Effector memory CD8-positive, alpha-beta T cell (primary cell): ENCODE data around the gene TTLL8.
"Not testable (repeated sequence)": the region's sequence is repeated elsewhere in the genome, so short reads cannot be mapped to it uniquely, and the experiment has no call there.

Experiments used
- ATAC-seq: fragments of 150-1000 bp; cut with Tn5 transposase; replicated peaks from 2 replicates; pipeline ENCODE4 v1.10.0; 2021; ENCODE audit warnings: mild to moderate bottlenecking, moderate library complexity
- DNase-seq, 3 experiments: peaks; one replicate each; pipeline ENCODE4 v3.0.0; 2021
- H3K27ac Mint-ChIP-seq, 2 donors: one replicate each; pipeline ENCODE4 v1.8.0; 2022; ENCODE audit warnings: mild to moderate bottlenecking in 2 of 2, mixed read lengths in 2 of 2, moderate library complexity in 2 of 2
- H3K27me3 Mint-ChIP-seq, 2 donors: one replicate each; pipeline ENCODE4 v1.8.0; 2022; ENCODE audit warnings: mixed read lengths in 2 of 2
- H3K36me3 Mint-ChIP-seq: one replicate; pipeline ENCODE4 v1.8.0; 2022; ENCODE audit warnings: mild to moderate bottlenecking, moderate library complexity, mixed read lengths; ENCODE audit not compliant: insufficient read depth
- H3K4me1 Mint-ChIP-seq, 2 donors: one replicate each; pipeline ENCODE4 v1.8.0; 2022; ENCODE audit warnings: low read depth in 2 of 2, mixed read lengths in 2 of 2
- H3K4me3 Mint-ChIP-seq, 2 donors: one replicate each; pipeline ENCODE4 v1.8.0; 2022; ENCODE audit warnings: mild to moderate bottlenecking in 2 of 2, mixed read lengths in 2 of 2, moderate library complexity in 2 of 2
- H3K9me3 Mint-ChIP-seq, 2 donors: one replicate each; pipeline ENCODE4 v1.8.0; 2022; ENCODE audit warnings: mixed read lengths in 2 of 2

Gene TTLL8

GRCh38 chr22:49991907-49992533 is 66.1 kb downstream of the TTLL8 start:
- Mint-ChIP-seq H3K27me3 (peaks cover 11 to 40% of the 10 kb centered on the region in 2 donors), H3K27ac (no peak overlapping the region), H3K36me3 (peaks cover 4% of the 10 kb centered on the region), H3K4me1 (peaks cover 5 to 9% of the 10 kb centered on the region in 2 donors), H3K9me3 (peaks cover 0 to 7% of the 10 kb centered on the region in 2 donors), H3K4me3 (no peak overlapping the region)
- DNase-seq (no peak), ATAC-seq (no peak)

GRCh38 chr22:49991167-49991566 is 66.9 kb downstream of the TTLL8 start:
- Mint-ChIP-seq H3K36me3 (no peaks in the 10 kb centered on the region), H3K9me3 (peaks cover 0 to 9% of the 10 kb centered on the region in 2 donors), H3K27me3 (peaks cover 11 to 49% of the 10 kb centered on the region in 2 donors), H3K4me3 (no peak overlapping the region), H3K27ac (no peak overlapping the region), H3K4me1 (peaks cover 4 to 5% of the 10 kb centered on the region in 2 donors)
- no peak for ATAC-seq
- DNase-seq: no peak

GRCh38 chr22:49989826-49990225 is 68.3 kb downstream of the TTLL8 start:
- H3K4me1 Mint-ChIP-seq, H3K36me3 Mint-ChIP-seq, H3K27ac Mint-ChIP-seq, DNase-seq, H3K4me3 Mint-ChIP-seq, ATAC-seq: not testable (repeated sequence)
- peaks cover 2 to 15% of the 10 kb centered on the region in 2 donors for H3K9me3 Mint-ChIP-seq
- H3K27me3 Mint-ChIP-seq: peaks cover 24 to 62% of the 10 kb centered on the region in 2 donors

- Mint-ChIP-seq H3K27ac (no peak overlapping the region), H3K4me3 (no peak overlapping the region), H3K36me3 (peaks cover 14% of the 10 kb centered on the region), H3K4me1 (peaks cover 2 to 4% of the 10 kb centered on the region in 2 donors), H3K27me3 (peaks cover 32 to 74% of the 10 kb centered on the region in 2 donors), H3K9me3 (peaks cover 2 to 14% of the 10 kb centered on the region in 2 donors)
- ATAC-seq: no peak
- DNase-seq: no peak
Observed at GRCh38 chr22:49986325-49986724, 71.8 kb downstream of the TTLL8 start.

GRCh38 chr22:49983148-49984042 is 74.7 kb downstream of the TTLL8 start:
- DNase-seq (peak in 1 of 3 experiments; percentile 46), ATAC-seq (peak; percentile 76)
- Mint-ChIP-seq H3K4me1 (peaks cover 2 to 8% of the 10 kb centered on the region in 2 donors), H3K36me3 (peaks cover 27% of the 10 kb centered on the region), H3K4me3 (peak overlapping the region; percentile 52 to 63), H3K27ac (no peak overlapping the region), H3K9me3 (peaks cover 5 to 18% of the 10 kb centered on the region in 2 donors), H3K27me3 (peaks cover 33 to 60% of the 10 kb centered on the region in 2 donors)

GRCh38 chr22:49981799-49982198 is 76.3 kb downstream of the TTLL8 start:
- not testable (repeated sequence) for ATAC-seq, H3K27ac Mint-ChIP-seq, DNase-seq, H3K4me3 Mint-ChIP-seq, H3K4me1 Mint-ChIP-seq
- H3K9me3 Mint-ChIP-seq: peaks cover 5 to 18% of the 10 kb centered on the region in 2 donors
- H3K27me3 Mint-ChIP-seq: peaks cover 26 to 46% of the 10 kb centered on the region in 2 donors
- H3K36me3 Mint-ChIP-seq: peaks cover 27% of the 10 kb centered on the region

- Mint-ChIP-seq H3K9me3 (peaks cover 4 to 10% of the 10 kb centered on the region in 2 donors), H3K4me1 (peaks cover 11 to 21% of the 10 kb centered on the region in 2 donors), H3K27me3 (peaks cover 12 to 25% of the 10 kb centered on the region in 2 donors), H3K27ac (peak overlapping the region in 1 of 2 donors; percentile 3), H3K36me3 (peaks cover 32% of the 10 kb centered on the region), H3K4me3 (no peak overlapping the region)
- DNase-seq: no peak
- no peak for ATAC-seq
Observed at GRCh38 chr22:49979587-49980264, 78.4 kb downstream of the TTLL8 start.

- Mint-ChIP-seq H3K27ac (no peak overlapping the region), H3K4me3 (no peak overlapping the region)
Observed at GRCh38 chr22:49977578-49977977, 80.5 kb downstream of the TTLL8 start.

GRCh38 chr22:49976439-49977175 is 81.5 kb downstream of the TTLL8 start:
- DNase-seq (no peak), ATAC-seq (peak; percentile 50)
- Mint-ChIP-seq H3K27me3 (peaks cover 5 to 6% of the 10 kb centered on the region in 2 donors), H3K36me3 (peaks cover 19% of the 10 kb centered on the region), H3K9me3 (peaks cover 4 to 10% of the 10 kb centered on the region in 2 donors), H3K27ac (no peak overlapping the region), H3K4me3 (no peak overlapping the region), H3K4me1 (peaks cover 8 to 17% of the 10 kb centered on the region in 2 donors)

More at GRCh38 chr22:49977578-49977977, 80.5 kb downstream of the TTLL8 start:
- Mint-ChIP-seq H3K9me3 (peaks cover 4 to 10% of the 10 kb centered on the region in 2 donors), H3K27me3 (peaks cover 5 to 12% of the 10 kb centered on the region in 2 donors), H3K4me1 (peaks cover 8 to 17% of the 10 kb centered on the region in 2 donors), H3K36me3 (peaks cover 23% of the 10 kb centered on the region)
- DNase-seq (no peak), ATAC-seq (no peak)

GRCh38 chr22:49975543-49976389 is 82.3 kb downstream of the TTLL8 start:
- H3K4me1 Mint-ChIP-seq: peaks cover 12 to 20% of the 10 kb centered on the region in 2 donors
- ATAC-seq (no peak), DNase-seq (no peak)
- H3K27ac Mint-ChIP-seq: peak overlapping the region; percentile 30 to 80
- H3K36me3 Mint-ChIP-seq: peaks cover 21% of the 10 kb centered on the region
- peaks cover 4 to 10% of the 10 kb centered on the region in 2 donors for H3K9me3 Mint-ChIP-seq
- peak overlapping the region; percentile 7 to 33 for H3K4me3 Mint-ChIP-seq
- H3K27me3 Mint-ChIP-seq: peaks cover 0 to 5% of the 10 kb centered on the region in 2 donors

GRCh38 chr22:49973018-49973961 is 84.8 kb downstream of the TTLL8 start:
- no peaks in the 10 kb centered on the region for H3K9me3 Mint-ChIP-seq
- H3K27me3 Mint-ChIP-seq: no peaks in the 10 kb centered on the region
- H3K4me3 Mint-ChIP-seq: no peak overlapping the region
- peaks cover 35% of the 10 kb centered on the region for H3K36me3 Mint-ChIP-seq
- no peak for DNase-seq
- H3K27ac Mint-ChIP-seq: no peak overlapping the region
- ATAC-seq: no peak
- peaks cover 18 to 21% of the 10 kb centered on the region in 2 donors for H3K4me1 Mint-ChIP-seq
